Measurements from ENCODE around the gene ZNF326.

ZNF326 gene

GRCh38 chr1:89973471-89974127 is 21.3 kb upstream of the ZNF326 start:
- Histone ChIP-seq H3K9ac (ENCODE audit: low read length) (no peak overlapping the region), H3K4me3 (ENCODE audit: insufficient read depth, low read length, poor library complexity, severe bottlenecking) (no peak overlapping the region), H3K27ac (ENCODE audit: low read depth, low read length) (no peak overlapping the region), H3K27me3 (ENCODE audit: low read length) (no peaks in the 10 kb centered on the region), H3K9me2 (replicated peaks; ENCODE audit: insufficient read depth, low read length) (no peaks in the 10 kb centered on the region), H4K20me1 (ENCODE audit: low read depth, low read length) (no peaks in the 10 kb centered on the region), H3F3A (ENCODE audit: insufficient read depth) (no peaks in the 10 kb centered on the region), H3K79me2 (ENCODE audit: insufficient read depth, low read length) (no peaks in the 10 kb centered on the region), H3K9me3 (ENCODE audit: insufficient read depth, low read length) (no peaks in the 10 kb centered on the region), H2AFZ (ENCODE audit: low read depth, low read length, severe bottlenecking) (no peak overlapping the region), H3K4me2 (ENCODE audit: low read depth, low read length, poor library complexity, severe bottlenecking) (no peak overlapping the region), H3K36me3 (ENCODE audit: low read length) (no peaks in the 10 kb centered on the region)
- TF ChIP-seq EZH2phosphoT487 (conservative IDR thresholded peaks at IDR 0.05; ENCODE audit: low read length) (no peak), CTCF (IDR thresholded peaks at IDR 0.05; ENCODE audit: insufficient read depth, low read length, poor library complexity, severe bottlenecking) (no peak)

DNA sequence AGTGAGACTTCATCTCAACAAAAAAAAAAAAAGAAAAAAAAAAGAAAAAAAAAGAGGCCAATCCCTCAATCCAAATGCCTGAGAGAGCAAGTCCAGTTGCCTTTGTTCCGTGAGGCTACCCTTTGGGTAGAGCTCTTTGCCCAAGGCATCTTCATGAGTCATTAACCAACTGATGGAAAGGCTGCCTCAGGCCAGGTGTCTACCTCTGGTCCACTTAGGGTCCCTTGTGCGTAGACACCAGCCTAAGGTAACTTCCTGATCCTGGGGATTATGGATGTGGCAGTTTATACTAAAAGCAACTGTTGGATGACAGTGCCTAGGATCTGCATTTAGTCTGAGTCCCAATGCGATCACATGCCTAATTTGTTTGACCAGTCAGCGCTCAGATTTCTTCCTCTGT is 20.7 kb upstream of the ZNF326 start:
- Histone ChIP-seq H4K20me1 (ENCODE audit: low read depth, low read length) (no peaks in the 10 kb centered on the region), H3K9me3 (ENCODE audit: insufficient read depth, low read length) (no peaks in the 10 kb centered on the region), H3K27me3 (ENCODE audit: low read length) (no peaks in the 10 kb centered on the region), H3K27ac (ENCODE audit: low read depth, low read length) (no peak overlapping the region), H3K36me3 (ENCODE audit: low read length) (no peaks in the 10 kb centered on the region), H3K4me3 (ENCODE audit: insufficient read depth, low read length, poor library complexity, severe bottlenecking) (no peak overlapping the region), H3K79me2 (ENCODE audit: insufficient read depth, low read length) (no peaks in the 10 kb centered on the region), H3K4me2 (ENCODE audit: low read depth, low read length, poor library complexity, severe bottlenecking) (no peak overlapping the region), H2AFZ (ENCODE audit: low read depth, low read length, severe bottlenecking) (no peak overlapping the region), H3F3A (ENCODE audit: insufficient read depth) (no peaks in the 10 kb centered on the region), H3K9ac (ENCODE audit: low read length) (no peak overlapping the region), H3K9me2 (replicated peaks; ENCODE audit: insufficient read depth, low read length) (no peaks in the 10 kb centered on the region)
- TF ChIP-seq EZH2phosphoT487 (conservative IDR thresholded peaks at IDR 0.05; ENCODE audit: low read length) = no peak
- TF ChIP-seq CTCF (IDR thresholded peaks at IDR 0.05; ENCODE audit: insufficient read depth, low read length, poor library complexity, severe bottlenecking) = no peak

DNA sequence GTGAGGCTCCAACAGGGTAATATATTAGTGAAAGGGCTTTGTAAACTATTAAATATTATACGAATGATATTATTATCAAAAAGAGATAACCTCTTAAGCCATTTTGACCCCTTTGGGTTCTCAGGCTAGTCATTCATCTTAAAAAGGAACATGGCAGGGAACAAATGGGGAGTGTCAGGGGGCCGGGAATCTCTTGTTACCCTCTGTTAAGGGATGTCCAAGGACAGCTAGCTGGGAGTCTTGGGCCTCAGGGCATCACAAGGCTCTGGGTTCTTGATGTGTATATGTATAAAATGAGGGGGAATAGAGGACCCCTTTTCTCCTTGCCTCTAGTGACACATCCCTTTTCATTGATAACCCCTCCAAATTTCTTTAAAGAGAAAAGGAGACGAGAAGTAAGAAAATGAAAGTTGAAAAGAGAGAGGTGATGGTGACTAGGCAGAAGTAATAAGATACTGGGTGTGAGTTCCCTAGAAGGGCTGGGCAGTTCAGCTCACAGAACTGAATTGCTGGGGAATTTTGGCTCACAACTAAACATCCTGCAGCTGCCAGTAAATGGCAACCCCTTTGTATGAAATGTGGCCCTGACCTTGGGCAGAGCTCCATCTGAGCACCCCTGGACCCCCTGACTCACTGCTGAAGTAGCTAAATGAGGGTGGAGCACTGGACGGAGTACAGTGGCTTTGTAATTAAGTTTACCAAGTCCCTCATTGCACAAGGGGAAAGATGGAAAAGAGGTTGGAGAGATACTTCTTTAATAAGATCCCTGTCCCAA is 20.0 kb upstream of the ZNF326 start:
- H3F3A ChIP-seq (ENCODE audit: insufficient read depth) = no peaks in the 10 kb centered on the region
- no peak overlapping the region for H2AFZ ChIP-seq (ENCODE audit: low read depth, low read length, severe bottlenecking)
- no peak overlapping the region for H3K4me3 ChIP-seq (ENCODE audit: insufficient read depth, low read length, poor library complexity, severe bottlenecking)
- no peaks in the 10 kb centered on the region for H3K79me2 ChIP-seq (ENCODE audit: insufficient read depth, low read length)
- no peak overlapping the region for H3K4me2 ChIP-seq (ENCODE audit: low read depth, low read length, poor library complexity, severe bottlenecking)
- no peaks in the 10 kb centered on the region for H3K36me3 ChIP-seq (ENCODE audit: low read length)
- TF ChIP-seq CTCF (IDR thresholded peaks at IDR 0.05; ENCODE audit: insufficient read depth, low read length, poor library complexity, severe bottlenecking) (no peak), EZH2phosphoT487 (conservative IDR thresholded peaks at IDR 0.05; ENCODE audit: low read length) (no peak)
- H3K9me2 ChIP-seq (replicated peaks; ENCODE audit: insufficient read depth, low read length) = no peaks in the 10 kb centered on the region
- no peak overlapping the region for H3K9ac ChIP-seq (ENCODE audit: low read length)
- H3K9me3 ChIP-seq (ENCODE audit: insufficient read depth, low read length) = no peaks in the 10 kb centered on the region
- H3K27me3 ChIP-seq (ENCODE audit: low read length) = no peaks in the 10 kb centered on the region
- H4K20me1 ChIP-seq (ENCODE audit: low read depth, low read length) = no peaks in the 10 kb centered on the region
- no peak overlapping the region for H3K27ac ChIP-seq (ENCODE audit: low read depth, low read length)
